Frontal cortex (tissue), 4 donors: Measurements from ENCODE around the gene RPRD1A. TPM values are rescaled to one million over a fixed set of nuclear protein-coding genes. Genes with fewer than 3 reads are reported as not detected.
"Not testable (repeated sequence)": the region's sequence is repeated elsewhere in the genome, so short reads cannot be mapped to it uniquely, and the experiment has no call there.

Experiments
- DNase-seq, 2 donors: peaks; one replicate each; pipeline ENCODE4 v3.0.0; 2012; ENCODE audit warnings: low spot score in 2 of 2
- FAIRE-seq: peaks from 2 replicates; lab custom pipeline; 2012; peaks lifted over from hg19 to GRCh38; lab: Jason Lieb, UNC
- total RNA-seq: library from RNA; depleted of rRNA; stranded (reverse); fragments of >200 nt; gene quantifications from one replicate; pipeline ENCODE4 v1.2.3, GENCODE V29; 2014
- donor health status: control.
- donor health status: control.
- donor health status: control.

RPRD1A gene
- total RNA-seq, 1 donor from 2014 or later = 143 TPM

- FAIRE-seq = no peak
- DNase-seq = no peak
Measured at GRCh38 chr18:36035253-36035652, 32.1 kb downstream of the RPRD1A start.

- no peak for FAIRE-seq
- DNase-seq = no peak
Measured at GRCh38 chr18:36034299-36034895, 33.0 kb downstream of the RPRD1A start.

DNA sequence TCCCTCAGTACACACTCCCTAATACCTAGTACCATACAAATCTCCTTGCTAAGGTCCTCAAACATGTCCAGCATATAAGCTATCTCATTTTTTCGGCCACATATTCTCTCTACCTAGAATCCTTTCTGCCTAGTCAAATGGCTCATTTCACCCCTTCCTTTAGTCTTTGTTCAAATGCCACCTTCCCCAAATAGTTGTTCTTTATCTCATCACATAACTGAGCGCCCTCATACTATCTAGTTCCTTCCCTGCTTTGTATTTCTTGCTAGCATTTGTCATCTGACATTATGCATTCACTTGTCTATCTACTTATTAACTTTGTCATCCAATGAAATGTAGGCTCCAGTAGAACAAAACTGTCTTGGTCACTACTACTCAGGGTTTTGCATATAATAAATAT, 35.5 kb downstream of the RPRD1A start:
- FAIRE-seq (no peak), DNase-seq (no peak)

DNA sequence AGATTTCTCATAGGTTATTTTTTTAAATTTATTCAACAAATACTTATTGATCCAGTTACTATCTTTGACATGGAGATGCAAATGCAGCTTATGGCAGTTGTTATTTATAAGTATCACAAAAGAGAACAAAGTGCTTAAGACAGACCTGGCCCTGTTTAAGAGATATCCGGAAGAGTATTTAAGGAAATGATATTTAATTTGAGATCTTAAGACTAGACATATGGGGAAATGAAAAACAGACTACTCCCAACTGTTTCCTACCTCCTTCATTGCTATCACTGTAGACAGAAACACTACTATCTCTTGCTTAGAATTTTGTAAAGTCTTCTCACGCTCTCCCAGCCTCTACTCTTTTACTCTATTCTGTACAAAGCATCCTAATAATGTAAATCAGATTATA, 36.0 kb downstream of the RPRD1A start:
- DNase-seq (no peak), FAIRE-seq (no peak)

DNA sequence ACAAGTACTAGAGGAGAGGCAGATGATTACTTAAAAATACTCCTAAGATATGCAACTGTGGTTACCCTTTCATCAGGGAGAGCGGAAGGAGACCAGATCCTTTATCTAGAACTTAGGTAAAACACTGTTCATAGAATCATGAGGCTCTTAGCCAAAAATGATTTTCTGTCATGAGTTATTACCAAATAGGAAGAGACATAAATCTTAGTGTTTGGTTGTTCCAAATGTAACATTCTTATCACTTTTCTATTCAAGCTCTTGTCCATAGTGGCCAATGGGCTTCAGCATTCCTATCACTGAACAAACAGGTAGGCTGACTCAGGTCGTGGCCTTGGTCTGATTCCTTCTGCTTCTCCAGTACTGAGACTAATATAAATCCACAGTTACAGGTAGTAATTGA, 38.5 kb downstream of the RPRD1A start:
- DNase-seq = no peak
- FAIRE-seq = no peak

GRCh38 chr18:36025025-36025424, 42.3 kb downstream of the RPRD1A start:
- DNase-seq (no peak), FAIRE-seq (no peak)

DNA sequence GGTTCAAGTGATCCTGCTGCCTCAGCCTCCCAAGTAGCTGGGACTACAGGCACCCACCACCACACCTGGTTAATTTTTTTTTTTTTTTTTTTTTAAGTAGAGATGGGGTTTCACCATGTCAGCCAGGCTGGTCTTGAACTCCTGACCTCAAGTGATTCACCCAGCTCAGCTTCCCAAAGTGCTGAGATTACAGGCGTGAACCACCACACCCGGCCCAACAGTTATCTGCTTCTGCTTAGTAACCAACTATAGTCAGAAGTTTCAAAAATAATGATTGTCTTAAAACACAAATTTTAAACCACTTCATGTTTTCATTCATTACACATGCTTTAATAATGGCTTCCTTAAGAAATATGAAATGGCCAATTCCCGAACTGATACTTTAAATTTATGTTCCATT, 43.1 kb downstream of the RPRD1A start:
- DNase-seq, FAIRE-seq: not testable (repeated sequence)

DNA sequence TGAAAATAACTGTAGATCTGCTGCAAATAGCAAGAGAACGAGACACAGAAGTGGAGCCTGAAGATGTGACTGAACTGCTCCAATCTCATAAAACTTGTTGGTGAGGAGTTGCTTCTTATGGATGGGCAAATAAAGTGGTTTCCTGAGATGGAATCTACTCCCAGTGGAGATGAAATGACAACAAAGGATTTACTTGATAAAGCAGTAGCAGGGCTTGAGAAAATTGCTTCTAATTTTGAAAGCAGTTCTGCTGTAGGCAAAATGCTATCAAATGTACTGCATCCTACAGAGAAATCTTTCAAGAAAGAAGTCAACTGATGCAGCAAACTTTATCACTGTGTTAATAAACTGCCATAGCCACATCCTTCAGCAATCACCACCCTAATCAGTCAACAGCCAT, 44.0 kb downstream of the RPRD1A start:
- DNase-seq (no peak), FAIRE-seq (no peak)

DNA sequence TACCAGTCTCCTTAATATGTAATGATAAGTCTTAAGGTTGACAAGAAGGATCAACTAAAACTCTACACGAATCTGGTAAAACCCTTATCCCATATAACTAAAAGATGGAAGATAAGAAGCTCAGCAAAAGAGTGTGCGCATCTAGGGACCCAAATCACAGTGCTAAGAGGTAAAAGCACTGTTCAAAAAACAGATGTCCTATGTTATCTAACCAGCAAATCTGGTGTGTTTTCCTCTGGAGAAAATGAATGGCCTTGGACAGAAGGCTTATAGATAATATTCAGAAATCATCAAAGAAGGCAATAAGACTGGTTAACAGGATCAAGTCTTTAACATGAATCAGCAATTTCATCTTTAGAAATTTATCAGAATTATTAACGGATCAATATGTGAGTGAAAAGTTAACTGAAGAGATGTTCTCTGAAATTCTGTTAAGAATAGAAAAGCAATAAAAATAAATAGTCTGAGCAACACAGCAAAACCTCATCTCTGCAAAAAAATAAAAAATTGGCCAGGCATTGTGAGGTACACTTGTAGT, 47.1 kb downstream of the RPRD1A start:
- DNase-seq (no peak), FAIRE-seq (no peak)

DNA sequence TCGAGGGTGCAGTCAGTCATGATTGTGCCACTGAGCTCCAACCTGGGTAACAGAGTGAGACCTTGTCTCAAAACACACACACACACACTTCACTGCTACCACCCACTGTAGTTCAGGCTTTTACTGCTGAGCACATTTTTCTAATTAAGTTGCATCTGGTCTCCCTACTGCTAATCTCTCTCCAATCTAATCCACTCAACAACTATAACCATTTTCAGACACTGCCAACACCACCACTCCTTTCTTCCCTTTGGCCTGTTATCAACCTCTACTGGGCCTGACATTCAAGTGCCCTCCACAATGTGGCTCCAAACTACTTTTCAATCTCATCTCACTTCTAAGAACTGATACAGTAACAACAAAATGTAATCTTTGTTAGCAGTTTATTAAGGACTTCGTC, 50.1 kb downstream of the RPRD1A start:
- FAIRE-seq = no peak

GRCh38 chr18:36015629-36016028, 51.7 kb downstream of the RPRD1A start:
- FAIRE-seq (no peak), DNase-seq (no peak)

More for the DNA sequence above, 50.1 kb downstream of the RPRD1A start:
- no peak for DNase-seq

DNA sequence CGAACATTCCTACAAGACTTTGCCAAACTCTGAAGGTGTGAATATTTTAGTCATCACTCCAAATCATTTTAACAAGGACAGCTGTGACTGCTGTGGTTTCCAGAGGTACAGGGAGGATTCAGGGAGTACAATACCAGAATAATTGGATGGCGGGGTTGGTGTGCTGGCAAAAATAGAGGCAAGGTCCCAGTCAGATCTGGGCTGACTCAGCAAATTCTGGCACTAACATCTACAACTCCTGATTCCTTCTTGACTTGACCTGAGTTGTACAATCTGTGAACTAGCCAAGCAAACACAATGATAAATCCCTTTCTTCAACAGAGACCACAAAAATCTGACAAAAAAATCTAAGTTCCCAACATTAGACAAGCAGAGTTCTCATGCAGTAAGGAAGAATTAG, 54.5 kb downstream of the RPRD1A start:
- DNase-seq (no peak), FAIRE-seq (no peak)

GRCh38 chr18:36009214-36009613, 58.1 kb downstream of the RPRD1A start:
- no peak for FAIRE-seq
- DNase-seq = no peak

GRCh38 chr18:36006997-36007396, 60.4 kb downstream of the RPRD1A start:
- DNase-seq = no peak
- no peak for FAIRE-seq

- FAIRE-seq (no peak), DNase-seq (no peak)
Measured at GRCh38 chr18:35999925-36000324, 67.4 kb downstream of the RPRD1A start.

- no peak for FAIRE-seq
Measured at GRCh38 chr18:35998967-35999366, 68.4 kb downstream of the RPRD1A start.

DNA sequence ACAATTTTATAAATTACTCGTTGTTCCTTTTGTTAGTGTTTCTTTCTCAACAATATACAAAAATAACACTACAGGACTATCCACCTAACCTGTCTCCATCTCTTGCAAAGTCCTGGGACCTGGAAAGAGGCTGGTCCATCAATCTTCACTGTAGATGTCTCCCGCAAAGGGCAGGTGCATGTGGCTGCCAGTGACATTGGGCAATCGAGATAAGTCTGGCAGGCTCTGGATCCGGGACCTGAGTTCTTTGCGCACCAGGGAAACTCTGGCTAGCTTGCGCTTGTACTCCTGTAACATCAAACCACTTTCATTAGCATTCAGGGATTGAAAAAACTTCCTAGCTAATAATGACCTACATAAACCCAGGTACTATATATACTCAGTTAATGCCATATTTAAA, 74.3 kb downstream of the RPRD1A start:
- FAIRE-seq (no peak), DNase-seq (no peak)

More at GRCh38 chr18:35998967-35999366, 68.4 kb downstream of the RPRD1A start:
- DNase-seq = no peak

- DNase-seq (no peak), FAIRE-seq (no peak)
Measured at GRCh38 chr18:35991696-35992095, 75.7 kb downstream of the RPRD1A start.

DNA sequence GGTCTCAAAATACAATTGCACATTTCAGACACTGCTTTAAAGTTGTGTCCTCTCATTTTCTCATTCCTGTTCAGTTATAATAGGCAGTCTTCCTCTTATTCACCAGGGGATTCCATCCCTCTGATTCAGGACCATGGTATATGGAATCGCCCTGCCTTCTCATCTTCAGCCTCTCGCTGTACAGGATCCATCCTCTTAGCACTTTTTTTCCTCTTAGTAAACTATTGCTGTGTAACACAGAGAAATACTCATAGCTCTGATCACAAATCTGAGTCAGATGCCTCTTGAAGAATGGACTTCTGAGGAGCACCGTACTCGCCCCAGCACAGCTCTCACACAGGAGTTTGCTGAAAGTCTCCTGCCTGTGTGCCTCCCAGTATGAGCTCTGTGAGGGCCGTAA, 83.5 kb downstream of the RPRD1A start:
- FAIRE-seq = no peak
- no peak for DNase-seq

DNA sequence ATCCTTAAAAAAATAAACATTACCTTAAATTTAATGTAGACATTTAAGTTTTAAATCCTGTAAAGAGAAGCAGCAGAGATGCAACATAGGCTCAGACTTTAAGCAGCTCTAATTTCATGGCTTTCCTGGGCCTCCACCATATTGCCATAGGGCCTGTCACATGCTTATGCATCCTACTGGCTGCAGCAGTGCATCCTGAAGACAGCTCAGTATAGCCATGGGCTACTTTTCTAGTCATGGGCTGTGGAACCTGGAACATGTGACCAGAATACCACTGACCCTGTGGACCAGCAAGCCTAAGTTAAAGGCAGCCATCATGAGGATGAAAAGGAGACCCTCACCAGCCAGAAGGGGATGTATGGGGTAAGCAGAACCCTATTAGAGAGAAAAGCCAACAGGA, 84.2 kb downstream of the RPRD1A start:
- FAIRE-seq (no peak), DNase-seq (no peak)

GRCh38 chr18:35982409-35983114, 84.8 kb downstream of the RPRD1A start:
- FAIRE-seq (no peak), DNase-seq (no peak)

DNA sequence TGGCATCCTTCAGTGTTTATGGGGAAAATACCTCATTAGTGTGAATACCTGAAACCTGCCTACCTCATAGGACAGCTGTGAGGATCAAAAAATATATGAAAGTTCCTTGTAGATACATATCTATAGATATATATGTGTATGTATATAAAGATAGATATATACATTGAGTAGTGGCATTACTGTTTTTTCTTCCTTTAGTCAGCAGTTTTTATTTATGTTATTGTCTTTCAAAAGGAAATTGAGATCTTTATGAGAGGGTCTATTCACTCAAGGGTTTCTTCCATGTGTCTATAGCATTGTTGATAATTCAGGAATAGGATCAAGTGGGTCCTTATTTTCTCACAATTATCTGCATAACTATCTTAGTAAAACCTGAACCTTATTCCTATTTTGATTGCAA, 88.2 kb downstream of the RPRD1A start:
- no peak for FAIRE-seq
- no peak for DNase-seq
